GM12891 (cell line): ENCODE data around the gene PCDHGC5.
A peak's percentile ranks its signal among the peaks of the same experiment; 100 is the strongest.

Source experiments
- DNase-seq: peaks from one replicate; pipeline ENCODE4 v3.0.0; 2011; ENCODE audit warnings: low spot score; ENCODE audit not compliant: insufficient read length
- FAIRE-seq: peaks from 2 replicates; lab custom pipeline; 2011; peaks lifted over from hg19 to GRCh38; lab: Jason Lieb, UNC
- PAX5 ChIP-seq: IDR thresholded peaks from 2 replicates; pipeline ENCODE4 v1.6.1; 2011; ENCODE audit warnings: low read length, moderate library complexity, mild to moderate bottlenecking; ENCODE audit not compliant: insufficient read depth, severe bottlenecking
- POLR2A ChIP-seq: IDR thresholded peaks from 2 replicates; pipeline ENCODE4 v1.6.1; 2011; ENCODE audit warnings: low read depth, low read length, control low read depth
- POLR2AphosphoS5 ChIP-seq: IDR thresholded peaks from 2 replicates; pipeline ENCODE4 v1.6.1; 2011; ENCODE audit warnings: low read depth, low read length, control low read depth
- POU2F2 ChIP-seq: IDR thresholded peaks from 2 replicates; pipeline ENCODE4 v1.6.1; 2011; ENCODE audit warnings: low read depth, mild to moderate bottlenecking, control low read depth, low read length, moderate library complexity
- SPI1 ChIP-seq: IDR thresholded peaks from 2 replicates; pipeline ENCODE4 v1.6.1; 2011; ENCODE audit warnings: low read depth, low read length, control low read depth
- TAF1 ChIP-seq: IDR thresholded peaks from 2 replicates; pipeline ENCODE4 v1.6.1; 2011; ENCODE audit warnings: low read depth, low read length, control low read depth

PCDHGC5 gene

DNA sequence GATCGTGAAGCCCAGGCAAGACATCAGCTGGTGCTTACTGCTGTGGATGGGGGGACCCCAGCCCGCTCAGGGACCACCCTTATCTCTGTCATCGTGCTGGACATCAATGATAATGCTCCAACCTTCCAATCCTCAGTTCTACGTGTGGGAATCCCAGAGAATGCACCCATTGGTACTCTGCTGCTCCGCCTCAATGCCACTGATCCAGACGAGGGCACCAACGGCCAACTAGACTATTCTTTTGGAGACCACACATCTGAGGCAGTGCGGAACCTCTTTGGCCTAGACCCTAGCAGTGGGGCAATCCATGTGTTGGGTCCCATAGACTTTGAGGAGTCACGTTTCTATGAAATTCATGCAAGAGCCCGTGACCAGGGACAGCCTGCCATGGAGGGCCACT is 960 bp downstream of the PCDHGC5 start:
- FAIRE-seq (no peak), DNase-seq (no peak)
- no peak for TF ChIP-seq POU2F2
- no peak for TF ChIP-seq POLR2A
- no peak for TF ChIP-seq POLR2AphosphoS5
- TF ChIP-seq SPI1: no peak
- no peak for TF ChIP-seq TAF1
- no peak for TF ChIP-seq PAX5

GRCh38 chr5:141490271-141490670 is 1.4 kb downstream of the PCDHGC5 start:
- TF ChIP-seq TAF1: no peak
- TF ChIP-seq PAX5: no peak
- TF ChIP-seq POLR2A: no peak
- no peak for TF ChIP-seq POLR2AphosphoS5
- no peak for TF ChIP-seq POU2F2
- no peak for TF ChIP-seq SPI1

DNA sequence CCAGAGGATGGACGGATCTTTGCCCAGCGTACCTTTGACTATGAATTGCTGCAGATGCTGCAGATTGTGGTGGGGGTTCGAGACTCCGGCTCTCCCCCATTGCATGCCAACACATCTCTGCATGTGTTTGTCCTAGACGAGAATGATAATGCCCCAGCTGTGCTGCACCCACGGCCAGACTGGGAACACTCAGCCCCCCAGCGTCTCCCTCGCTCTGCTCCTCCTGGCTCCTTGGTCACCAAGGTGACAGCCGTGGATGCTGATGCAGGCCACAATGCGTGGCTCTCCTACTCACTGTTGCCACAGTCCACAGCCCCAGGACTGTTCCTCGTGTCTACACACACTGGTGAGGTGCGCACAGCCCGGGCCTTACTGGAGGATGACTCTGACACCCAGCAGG is 1.9 kb downstream of the PCDHGC5 start:
- TF ChIP-seq SPI1: no peak
- TF ChIP-seq POU2F2: no peak
- no peak for TF ChIP-seq PAX5
- TF ChIP-seq TAF1: no peak
- no peak for TF ChIP-seq POLR2A
- no peak for TF ChIP-seq POLR2AphosphoS5
- DNase-seq (no peak), FAIRE-seq (peak; percentile 43)

More at GRCh38 chr5:141490271-141490670, 1.4 kb downstream of the PCDHGC5 start:
- peak; percentile 16 for FAIRE-seq
- no peak for DNase-seq

DNA sequence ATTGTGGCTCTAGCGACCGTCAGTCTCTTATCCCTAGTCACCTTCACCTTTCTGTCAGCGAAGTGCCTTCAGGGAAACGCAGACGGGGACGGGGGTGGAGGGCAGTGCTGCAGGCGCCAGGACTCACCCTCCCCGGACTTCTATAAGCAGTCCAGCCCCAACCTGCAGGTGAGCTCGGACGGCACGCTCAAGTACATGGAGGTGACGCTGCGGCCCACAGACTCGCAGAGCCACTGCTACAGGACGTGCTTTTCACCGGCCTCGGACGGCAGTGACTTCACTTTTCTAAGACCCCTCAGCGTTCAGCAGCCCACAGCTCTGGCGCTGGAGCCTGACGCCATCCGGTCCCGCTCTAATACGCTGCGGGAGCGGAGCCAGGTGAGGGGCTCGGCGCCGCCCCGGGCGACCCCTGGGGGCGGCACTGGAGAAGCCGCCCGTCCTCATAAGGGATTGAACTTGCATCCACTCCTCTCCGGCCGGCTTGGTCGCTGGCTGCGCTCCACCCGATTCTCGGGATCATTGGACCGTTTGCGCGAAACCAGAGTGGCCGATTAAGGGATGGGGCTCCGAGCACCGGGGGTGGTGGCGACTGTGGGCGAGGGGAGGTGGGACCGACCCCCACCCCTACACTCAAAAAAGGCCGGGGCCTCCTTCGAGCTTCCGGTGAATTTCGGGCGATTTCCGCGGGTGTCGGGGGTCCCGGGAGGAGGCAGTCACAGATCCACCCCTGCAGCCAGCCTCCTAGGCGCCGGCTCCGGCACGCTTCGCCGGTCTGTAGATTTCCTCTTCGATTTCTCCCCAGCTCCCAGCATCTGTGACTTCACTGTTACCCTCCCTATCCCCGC is 2.7 kb downstream of the PCDHGC5 start:
- no peak for DNase-seq
- TF ChIP-seq SPI1 (no peak), POLR2A (no peak), PAX5 (no peak), TAF1 (no peak), POLR2AphosphoS5 (no peak), POU2F2 (no peak)
- FAIRE-seq: peak; percentile 63

DNA sequence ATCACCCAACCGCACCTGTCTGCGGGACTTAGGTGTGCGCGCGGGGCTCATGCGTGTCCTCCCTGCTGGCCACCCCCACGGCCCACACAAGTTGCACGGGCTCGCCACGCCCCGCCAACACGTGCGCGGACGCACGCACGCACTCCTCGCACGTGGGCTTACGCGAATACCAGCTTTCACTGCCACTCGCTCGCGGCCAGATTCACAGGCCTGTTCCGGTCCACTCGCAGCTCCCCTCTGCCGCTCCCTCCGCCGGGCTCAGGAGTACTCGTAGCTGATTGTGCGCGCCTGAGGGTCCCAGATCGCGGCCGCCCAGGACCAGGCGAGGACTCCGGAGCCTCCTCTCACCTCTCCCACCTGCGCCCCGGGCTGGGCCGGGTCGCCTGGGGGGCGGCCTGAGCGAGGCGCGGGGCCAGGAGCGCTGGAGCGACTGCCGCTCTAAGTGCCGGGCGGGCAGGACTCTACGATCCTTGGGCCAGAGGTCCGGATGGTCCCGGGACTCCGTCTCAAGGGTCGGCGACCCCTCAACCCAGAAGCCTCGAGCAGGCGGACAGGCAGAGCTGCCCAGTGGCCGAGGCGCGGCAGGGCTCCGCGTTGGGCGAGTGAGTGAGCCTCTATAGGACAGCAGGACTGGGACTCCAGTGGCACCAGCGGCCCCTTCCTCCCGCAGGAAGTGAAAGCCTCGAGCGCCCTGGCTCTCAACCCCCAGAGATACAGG is 3.4 kb downstream of the PCDHGC5 start:
- no peak for TF ChIP-seq PAX5
- no peak for TF ChIP-seq TAF1
- TF ChIP-seq SPI1: peak; percentile 50; the same call in 1 of the 2 replicates
- TF ChIP-seq POLR2A: no peak
- TF ChIP-seq POLR2AphosphoS5: no peak
- no peak for TF ChIP-seq POU2F2
- peak; percentile 97 for FAIRE-seq

DNA sequence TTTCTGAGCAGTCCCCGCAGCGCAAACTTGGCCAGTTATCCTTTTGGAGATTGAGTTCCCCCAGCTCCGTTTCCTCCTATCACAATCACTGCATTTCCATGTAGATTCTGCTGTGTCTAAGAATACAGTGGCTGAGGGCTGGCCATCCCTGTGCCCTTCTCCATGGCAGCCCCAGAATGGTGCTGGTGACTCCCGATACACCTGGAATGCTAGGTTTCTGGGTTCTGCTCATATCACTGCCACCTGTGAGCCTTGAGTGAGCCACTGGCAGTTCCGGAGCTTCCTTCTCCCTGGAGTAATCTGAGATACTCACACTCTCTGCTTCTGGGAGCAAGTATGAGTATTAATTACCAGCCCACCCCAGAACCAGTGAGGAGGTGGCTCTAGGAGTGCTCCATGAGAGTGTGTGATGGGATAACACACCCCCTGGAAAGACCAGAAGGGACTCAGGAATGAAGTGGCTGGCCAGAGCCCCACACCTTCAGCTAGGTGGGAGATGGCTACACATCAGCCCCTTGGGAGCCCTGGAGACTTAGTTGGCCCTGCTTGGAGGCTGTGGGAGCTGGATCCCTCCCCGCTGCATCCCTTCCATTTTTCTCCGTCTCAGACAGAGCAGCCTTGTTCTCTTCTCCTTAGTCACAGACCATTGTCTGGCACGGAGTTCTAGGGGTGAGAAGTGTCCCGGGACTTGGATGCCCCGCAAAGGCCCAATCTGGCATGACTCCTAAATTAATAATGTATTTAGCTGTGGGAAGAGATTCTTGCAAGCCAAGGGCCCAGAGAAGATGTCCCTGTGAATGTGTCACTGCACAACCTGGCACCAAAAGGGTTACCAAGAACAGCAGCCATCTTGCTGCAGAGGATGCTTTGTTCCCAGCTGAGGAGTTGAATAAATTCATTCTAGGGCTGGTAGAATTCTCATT is 4.9 kb downstream of the PCDHGC5 start:
- no peak for FAIRE-seq
- TF ChIP-seq POLR2A (no peak), PAX5 (no peak), TAF1 (no peak), POLR2AphosphoS5 (no peak), SPI1 (no peak), POU2F2 (no peak)
- DNase-seq: no peak

More for the DNA sequence above, 3.4 kb downstream of the PCDHGC5 start:
- no peak for DNase-seq

GRCh38 chr5:141494761-141495452 is 6.0 kb downstream of the PCDHGC5 start:
- no peak for DNase-seq
- FAIRE-seq: peak; percentile 5
- TF ChIP-seq TAF1 (no peak), POU2F2 (no peak), PAX5 (no peak), POLR2AphosphoS5 (no peak), SPI1 (no peak), POLR2A (no peak)

DNA sequence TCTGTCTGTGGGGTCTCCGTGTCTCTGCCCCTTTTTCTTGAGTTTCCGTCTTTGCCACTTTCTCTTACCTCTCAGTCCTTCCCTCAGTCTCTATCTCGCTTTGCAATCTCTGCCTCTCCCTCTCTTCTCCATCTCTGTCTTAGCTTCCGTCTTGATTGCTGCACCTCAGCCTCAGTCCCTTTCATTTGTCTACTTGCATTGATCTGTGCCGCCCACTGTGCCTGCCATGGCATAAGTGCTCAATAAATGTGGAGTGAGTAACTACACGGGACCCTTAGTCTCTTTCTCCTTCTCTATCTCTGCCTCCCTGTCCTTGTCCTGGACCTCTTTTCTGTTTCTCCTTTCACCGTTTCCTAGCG is 6.6 kb downstream of the PCDHGC5 start:
- TF ChIP-seq POLR2A (no peak), POU2F2 (no peak), POLR2AphosphoS5 (no peak), SPI1 (no peak), TAF1 (no peak), PAX5 (no peak)
- no peak for FAIRE-seq
- no peak for DNase-seq
